HG02610 (cell line): ENCODE measurements around the gene MYOZ3.

ENCODE experiments used
- ATAC-seq: cut with Tn5 transposase; IDR thresholded peaks from one replicate; pipeline ENCODE4 v1.9.1; 2021; ENCODE audit warnings: mild to moderate bottlenecking, moderate library complexity; ENCODE audit not compliant: unreplicated experiment

MYOZ3 gene

GRCh38 chr5:150656191-150657132, 4.6 kb upstream of the MYOZ3 start:
- ATAC-seq, result peak; percentile 65

GRCh38 chr5:150658121-150658520, 2.9 kb upstream of the MYOZ3 start:
- ATAC-seq, result no peak

GRCh38 chr5:150658699-150659265, 2.3 kb upstream of the MYOZ3 start:
- ATAC-seq, result no peak

GRCh38 chr5:150659360-150660107, 1.5 kb upstream of the MYOZ3 start:
- no peak for ATAC-seq

- no peak for ATAC-seq
Observed at GRCh38 chr5:150660108-150660831, 781 bp upstream of the MYOZ3 start.

- no peak for ATAC-seq
Observed at GRCh38 chr5:150661821-150662596, 958 bp downstream of the MYOZ3 start.

- no peak for ATAC-seq
Observed at GRCh38 chr5:150662731-150663516, 1.9 kb downstream of the MYOZ3 start.

- ATAC-seq, result no peak
Observed at GRCh38 chr5:150663936-150664335, 2.9 kb downstream of the MYOZ3 start.

- ATAC-seq, result no peak
Observed at GRCh38 chr5:150665044-150665443, 4.0 kb downstream of the MYOZ3 start.

- ATAC-seq, result no peak
Observed at GRCh38 chr5:150670275-150670947, 9.4 kb downstream of the MYOZ3 start.

GRCh38 chr5:150670948-150671310, 9.9 kb downstream of the MYOZ3 start:
- no peak for ATAC-seq

GRCh38 chr5:150671509-150672236, 10.6 kb downstream of the MYOZ3 start:
- no peak for ATAC-seq

- no peak for ATAC-seq
Observed at GRCh38 chr5:150672237-150672883, 11.3 kb downstream of the MYOZ3 start.

GRCh38 chr5:150672884-150673275, 11.8 kb downstream of the MYOZ3 start:
- ATAC-seq, result no peak

GRCh38 chr5:150674341-150674821, 13.3 kb downstream of the MYOZ3 start:
- no peak for ATAC-seq

GRCh38 chr5:150675069-150675468, 14.0 kb downstream of the MYOZ3 start:
- ATAC-seq, result no peak

- no peak for ATAC-seq
Observed at GRCh38 chr5:150676578-150676977, 15.5 kb downstream of the MYOZ3 start.

GRCh38 chr5:150689120-150689519, 28.1 kb downstream of the MYOZ3 start:
- no peak for ATAC-seq
